ENCODE results near the gene IBSP.
A peak's percentile ranks its signal among the peaks of the same experiment; 100 is the strongest.

Gene IBSP

GRCh38 chr4:87848622-87849351 lies 49.4 kb downstream of the IBSP start:
- intact Hi-C loops (cut with micrococcal nuclease) = loop anchor here (1.0 to 5.0 kb wide), 2 partner anchors 169 to 456 kb away; partner anchors contain the start of gene HSD17B11
- H3K4me1 Mint-ChIP-seq (ENCODE audit: low read depth) = peaks cover 50% of the 10 kb centered on the region
- H3K4me3 Mint-ChIP-seq = no peak overlapping the region

GRCh38 chr4:87849612-87850011 lies 50.3 kb downstream of the IBSP start:
- peak overlapping the region; percentile 34 for H3K27ac Mint-ChIP-seq
- peaks cover 42% of the 10 kb centered on the region for H3K4me1 Mint-ChIP-seq (ENCODE audit: low read depth)
- intact Hi-C loops (cut with micrococcal nuclease) = loop anchor here (1.0 to 5.0 kb wide), 4 partner anchors 170 to 457 kb away; partner anchors contain the start of gene HSD17B11
- H3K4me3 Mint-ChIP-seq = peak overlapping the region; percentile 1
- no peaks in the 10 kb centered on the region for H3K36me3 Mint-ChIP-seq (ENCODE audit: low read depth)
- no peaks in the 10 kb centered on the region for H3K9me3 Mint-ChIP-seq
- peaks cover 7% of the 10 kb centered on the region for H3K27me3 Mint-ChIP-seq

More at GRCh38 chr4:87848622-87849351, 49.4 kb downstream of the IBSP start:
- Mint-ChIP-seq H3K27ac (no peak overlapping the region), H3K9me3 (no peaks in the 10 kb centered on the region), H3K27me3 (peaks cover 7% of the 10 kb centered on the region), H3K36me3 (ENCODE audit: low read depth) (no peaks in the 10 kb centered on the region)

- peak overlapping the region; percentile 60 for H3K4me3 Mint-ChIP-seq
- intact Hi-C loops (cut with micrococcal nuclease) = loop anchor here (5.0 kb wide), 2 partner anchors 354 to 361 kb away; no protein-coding TSS in a partner anchor
- H3K9me3 Mint-ChIP-seq = no peaks in the 10 kb centered on the region
- peaks cover 2% of the 10 kb centered on the region for H3K27me3 Mint-ChIP-seq
- peak overlapping the region; percentile 81 for H3K27ac Mint-ChIP-seq
- no peaks in the 10 kb centered on the region for H3K36me3 Mint-ChIP-seq (ENCODE audit: low read depth)
- peaks cover 52% of the 10 kb centered on the region for H3K4me1 Mint-ChIP-seq (ENCODE audit: low read depth)
These were observed 52.0 kb downstream of the IBSP start for GRCh38 chr4:87851332-87851731.

- H3K27ac Mint-ChIP-seq = peak overlapping the region; percentile 81
- no peaks in the 10 kb centered on the region for H3K9me3 Mint-ChIP-seq
- no peak overlapping the region for H3K4me3 Mint-ChIP-seq
- H3K27me3 Mint-ChIP-seq = no peaks in the 10 kb centered on the region
- H3K36me3 Mint-ChIP-seq (ENCODE audit: low read depth) = no peaks in the 10 kb centered on the region
- H3K4me1 Mint-ChIP-seq (ENCODE audit: low read depth) = peaks cover 49% of the 10 kb centered on the region
- intact Hi-C loops (cut with micrococcal nuclease) = loop anchor here (5.0 kb wide), 2 partner anchors 355 to 360 kb away; no protein-coding TSS in a partner anchor
These were observed 52.6 kb downstream of the IBSP start for GRCh38 chr4:87851953-87852352.

- Mint-ChIP-seq H3K4me3 (no peak overlapping the region), H3K36me3 (ENCODE audit: low read depth) (no peaks in the 10 kb centered on the region), H3K4me1 (ENCODE audit: low read depth) (peaks cover 48% of the 10 kb centered on the region), H3K27ac (no peak overlapping the region), H3K9me3 (no peaks in the 10 kb centered on the region), H3K27me3 (no peaks in the 10 kb centered on the region)
- intact Hi-C loops (cut with micrococcal nuclease) = loop anchor here (1.0 to 5.0 kb wide), 3 partner anchors 120 to 359 kb away; no protein-coding TSS in a partner anchor
These were observed 53.8 kb downstream of the IBSP start for GRCh38 chr4:87853108-87853507.

GRCh38 chr4:87853891-87854290 lies 54.5 kb downstream of the IBSP start:
- Mint-ChIP-seq H3K9me3 (no peaks in the 10 kb centered on the region), H3K27ac (no peak overlapping the region), H3K4me1 (ENCODE audit: low read depth) (peaks cover 44% of the 10 kb centered on the region), H3K27me3 (peaks cover 3% of the 10 kb centered on the region), H3K36me3 (ENCODE audit: low read depth) (no peaks in the 10 kb centered on the region), H3K4me3 (no peak overlapping the region)
- intact Hi-C loops (cut with micrococcal nuclease) = loop anchor here (1.0 to 5.0 kb wide), 3 partner anchors 119 to 358 kb away; no protein-coding TSS in a partner anchor

- H3K4me1 Mint-ChIP-seq (ENCODE audit: low read depth) = peaks cover 35% of the 10 kb centered on the region
- no peaks in the 10 kb centered on the region for H3K9me3 Mint-ChIP-seq
- no peak overlapping the region for H3K27ac Mint-ChIP-seq
- H3K27me3 Mint-ChIP-seq = peaks cover 3% of the 10 kb centered on the region
- intact Hi-C loops (cut with micrococcal nuclease) = no loop called here
- H3K4me3 Mint-ChIP-seq = no peak overlapping the region
- H3K36me3 Mint-ChIP-seq (ENCODE audit: low read depth) = no peaks in the 10 kb centered on the region
These were observed 56.2 kb downstream of the IBSP start for GRCh38 chr4:87855559-87855958.

- H3K4me1 Mint-ChIP-seq (ENCODE audit: low read depth) = peaks cover 29% of the 10 kb centered on the region
- H3K4me3 Mint-ChIP-seq = no peak overlapping the region
- H3K9me3 Mint-ChIP-seq = no peaks in the 10 kb centered on the region
- no peaks in the 10 kb centered on the region for H3K36me3 Mint-ChIP-seq (ENCODE audit: low read depth)
- no peak overlapping the region for H3K27ac Mint-ChIP-seq
- intact Hi-C loops (cut with micrococcal nuclease) = no loop called here
- H3K27me3 Mint-ChIP-seq = peaks cover 3% of the 10 kb centered on the region
These were observed 57.5 kb downstream of the IBSP start for GRCh38 chr4:87856816-87857215.

GRCh38 chr4:87857789-87858188 lies 58.4 kb downstream of the IBSP start:
- Mint-ChIP-seq H3K4me3 (no peak overlapping the region), H3K27me3 (peaks cover 3% of the 10 kb centered on the region), H3K4me1 (ENCODE audit: low read depth) (peaks cover 26% of the 10 kb centered on the region), H3K9me3 (no peaks in the 10 kb centered on the region), H3K27ac (no peak overlapping the region), H3K36me3 (ENCODE audit: low read depth) (no peaks in the 10 kb centered on the region)
- intact Hi-C loops (cut with micrococcal nuclease) = no loop called here

Data from dendritic cell treated with granulocyte-macrophage colony-stimulating factor and Interleukin-4, amounts not matched to agents 40 ng/mL and 50 ng/mL, for 4 days (primary cell).